ENCODE measurements around the gene ZNF280B.

ZNF280B gene

GRCh38 chr22:22531770-22532546 lies 23.4 kb upstream of the ZNF280B start:
- no peak for TF ChIP-seq CTCF (conservative IDR thresholded peaks at IDR 0.05; ENCODE audit: low read depth)
- DNase-seq (ENCODE audit: low spot score): no peak
- no peak overlapping the region for H3K27ac ChIP-seq
- CTCF ChIA-PET: interaction anchor here (1.4 kb wide), 1 partner anchor 24 kb away, joined by 9 read pairs; the partner anchor contains the start of gene ZNF280B
- POLR2A ChIA-PET (ENCODE audit: low non-redundant PET): no interaction called here

GRCh38 chr22:22528780-22529179 lies 20.2 kb upstream of the ZNF280B start:
- ChIA-PET CTCF (no interaction called here), POLR2A (ENCODE audit: low non-redundant PET) (no interaction called here)
- no peak overlapping the region for H3K27ac ChIP-seq
- no peak for TF ChIP-seq CTCF (conservative IDR thresholded peaks at IDR 0.05; ENCODE audit: low read depth)
- no peak for DNase-seq (ENCODE audit: low spot score)

- ChIA-PET POLR2A (ENCODE audit: low non-redundant PET) (no interaction called here), CTCF (no interaction called here)
- no peak for DNase-seq (ENCODE audit: low spot score)
- TF ChIP-seq CTCF (conservative IDR thresholded peaks at IDR 0.05; ENCODE audit: low read depth): no peak
- no peak overlapping the region for H3K27ac ChIP-seq
These were observed 18.8 kb upstream of the ZNF280B start for GRCh38 chr22:22527312-22527711.

DNA sequence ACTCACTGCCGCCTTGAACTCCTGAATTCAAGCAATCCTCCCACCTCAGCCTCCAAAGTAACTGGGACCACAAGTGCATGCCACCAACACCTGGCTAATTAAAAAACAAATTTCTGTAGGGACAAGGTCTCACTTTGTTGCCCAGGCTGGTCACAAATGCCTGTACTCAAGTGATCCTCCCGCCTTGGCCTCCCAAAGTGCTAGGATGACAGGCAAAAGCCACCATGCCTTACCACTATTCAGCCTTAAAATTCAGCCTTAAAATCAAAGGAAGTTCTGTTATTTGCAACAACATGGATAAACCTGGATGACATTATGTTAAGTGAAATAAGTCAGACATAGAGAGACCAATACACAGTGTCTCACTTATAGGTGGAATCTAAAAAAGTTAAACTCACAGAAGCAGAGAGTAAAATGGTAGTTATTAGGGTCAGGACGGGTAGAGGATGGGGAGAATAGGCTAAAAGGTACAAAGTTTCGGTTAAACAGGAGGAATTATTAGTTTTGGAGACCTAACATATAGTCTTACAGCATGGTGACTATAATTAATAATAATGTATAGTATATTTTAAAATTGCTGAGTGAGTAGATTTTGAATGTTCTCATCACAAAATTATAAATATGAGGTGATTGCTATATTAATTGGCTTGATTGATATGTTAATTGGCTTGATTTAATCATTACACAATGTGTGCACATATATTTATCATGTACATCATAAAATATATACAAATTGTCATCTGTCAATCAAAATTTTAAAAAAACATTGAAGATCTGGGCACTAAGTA lies 17.8 kb upstream of the ZNF280B start:
- TF ChIP-seq CTCF (conservative IDR thresholded peaks at IDR 0.05; ENCODE audit: low read depth): no peak
- ChIA-PET POLR2A (ENCODE audit: low non-redundant PET) (no interaction called here), CTCF (no interaction called here)
- DNase-seq (ENCODE audit: low spot score): no peak
- H3K27ac ChIP-seq: no peak overlapping the region

DNA sequence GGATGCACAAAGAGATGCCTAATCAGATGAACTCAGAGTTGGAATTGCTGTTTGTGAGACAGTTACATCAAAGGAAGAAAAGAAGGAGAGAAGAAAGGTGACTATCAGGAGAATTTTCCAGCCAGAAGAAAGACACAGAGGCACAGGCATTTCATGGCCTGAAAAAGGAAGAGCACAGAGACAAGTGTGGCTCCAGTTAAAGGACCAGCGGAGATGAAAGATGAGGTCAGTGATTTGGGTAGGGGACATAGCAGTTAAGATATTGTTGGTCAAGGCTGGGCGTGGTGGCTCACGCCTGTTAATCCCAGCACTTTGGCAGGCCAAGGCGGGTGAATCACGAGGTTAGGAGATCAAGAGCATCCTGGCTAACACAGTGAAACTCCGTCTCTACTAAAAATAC lies 15.0 kb upstream of the ZNF280B start:
- POLR2A ChIA-PET (ENCODE audit: low non-redundant PET): no interaction called here
- CTCF ChIA-PET: no interaction called here
- no peak for DNase-seq (ENCODE audit: low spot score)
- H3K27ac ChIP-seq: no peak overlapping the region
- TF ChIP-seq CTCF (conservative IDR thresholded peaks at IDR 0.05; ENCODE audit: low read depth): no peak

DNA sequence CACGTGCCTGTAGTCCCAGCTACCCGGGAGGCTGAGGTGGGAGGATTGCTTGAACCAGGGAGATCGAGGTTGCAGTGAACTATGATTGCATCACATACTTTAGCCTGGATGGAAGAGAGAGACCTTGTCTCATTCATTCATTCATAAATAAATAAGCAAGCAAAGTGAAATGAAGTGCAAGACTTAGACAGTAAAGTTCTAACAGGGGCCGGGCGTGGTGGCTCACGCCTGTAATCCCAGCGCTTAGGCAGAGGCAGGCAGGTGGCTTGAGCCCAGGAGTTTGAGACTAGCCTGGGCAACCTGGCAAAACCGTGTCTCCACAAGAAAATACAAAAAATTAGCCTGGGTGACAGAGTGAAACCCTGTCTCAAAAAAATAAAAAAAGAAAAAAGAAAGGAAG lies 13.1 kb upstream of the ZNF280B start:
- DNase-seq (ENCODE audit: low spot score): no peak
- no peak for TF ChIP-seq CTCF (conservative IDR thresholded peaks at IDR 0.05; ENCODE audit: low read depth)
- ChIA-PET POLR2A (ENCODE audit: low non-redundant PET) (no interaction called here), CTCF (interaction anchor here (1.2 kb wide), 1 partner anchor 13 kb away, joined by 3 read pairs; the partner anchor contains the start of gene ZNF280B)
- no peak overlapping the region for H3K27ac ChIP-seq
